ENCODE results near the gene CRYGS.

GRCh38 chr3:186506191-186506739, 37.9 kb downstream of the CRYGS start:
- TF ChIP-seq SIN3A (IDR thresholded peaks at IDR 0.05; ENCODE audit: borderline replicate concordance, insufficient read depth, low read length), result no peak
- TF ChIP-seq POLR2AphosphoS5 (IDR thresholded peaks at IDR 0.05; ENCODE audit: low read depth, low read length), result no peak
